Measurements from ENCODE around the gene CAMTA1.

The CAMTA1 gene

GRCh38 chr1:6962996-6963911 is 178.0 kb downstream of the CAMTA1 start:
- peak; percentile 89 for DNase-seq

- DNase-seq, result no peak
Measured at GRCh38 chr1:6963912-6964307, 178.7 kb downstream of the CAMTA1 start.

GRCh38 chr1:6965083-6965934 is 180.1 kb downstream of the CAMTA1 start:
- DNase-seq, result no peak

GRCh38 chr1:6965935-6966241 is 180.6 kb downstream of the CAMTA1 start:
- DNase-seq, result no peak

GRCh38 chr1:6966326-6966725 is 181.1 kb downstream of the CAMTA1 start:
- no peak for DNase-seq

DNA sequence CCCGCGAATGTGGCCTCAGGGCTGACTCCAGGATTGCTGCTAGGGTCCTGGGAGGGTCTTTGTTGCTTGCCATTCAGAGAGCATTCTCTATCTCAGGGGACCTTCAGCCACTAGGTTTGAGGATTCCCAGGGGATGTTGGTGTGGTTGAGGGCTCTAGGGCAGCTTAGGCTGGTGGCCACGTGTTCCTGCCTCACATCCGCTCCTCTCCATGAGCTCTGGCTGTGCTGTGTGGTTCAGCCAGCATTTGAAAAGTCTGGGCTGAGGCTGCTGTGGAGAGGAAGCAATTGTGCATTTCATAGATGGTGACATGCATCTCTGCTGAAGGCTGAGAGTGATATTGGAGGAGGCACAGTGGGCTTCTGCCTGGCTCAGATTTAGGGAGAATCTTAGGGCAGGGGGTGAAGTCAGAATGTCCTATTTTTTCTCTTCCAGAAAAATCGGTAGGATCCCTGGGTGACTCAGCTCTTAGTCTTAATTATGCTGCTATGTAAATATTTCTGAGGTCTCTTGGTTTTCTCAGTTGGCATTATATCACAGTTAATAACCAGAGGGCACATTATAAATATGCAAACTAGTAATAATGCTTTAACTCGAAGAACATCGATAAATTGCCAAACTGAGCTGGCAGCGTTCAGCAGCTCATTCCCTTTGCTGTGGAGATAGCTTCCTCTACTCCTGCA is 182.3 kb downstream of the CAMTA1 start:
- DNase-seq, result peak; percentile 50

DNA sequence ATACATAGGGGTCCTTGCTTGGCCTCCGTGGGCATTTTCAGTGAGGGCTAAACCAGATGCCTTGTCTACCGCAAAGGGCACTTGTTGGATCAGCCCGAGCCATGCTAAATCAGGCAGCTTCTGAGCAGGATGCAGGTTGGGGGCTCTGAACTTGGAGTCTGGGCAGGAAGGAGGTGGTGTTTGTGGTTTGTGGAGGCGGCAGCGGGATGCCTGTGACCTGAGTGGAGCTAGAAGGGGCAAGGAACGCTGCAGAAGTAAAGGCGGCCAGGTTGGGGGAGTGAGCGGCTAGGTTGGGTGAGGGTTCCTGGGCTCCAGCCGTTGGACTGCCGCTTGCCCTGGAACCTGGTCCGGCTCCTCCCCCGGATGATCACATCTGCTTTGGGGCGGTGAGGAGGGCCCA is 183.9 kb downstream of the CAMTA1 start:
- DNase-seq, result no peak

- no peak for DNase-seq
Measured at GRCh38 chr1:6969762-6970161, 184.5 kb downstream of the CAMTA1 start.

GRCh38 chr1:6970221-6970620 is 185.0 kb downstream of the CAMTA1 start:
- DNase-seq, result no peak

- no peak for DNase-seq
Measured at GRCh38 chr1:6971048-6971447, 185.8 kb downstream of the CAMTA1 start.

DNA sequence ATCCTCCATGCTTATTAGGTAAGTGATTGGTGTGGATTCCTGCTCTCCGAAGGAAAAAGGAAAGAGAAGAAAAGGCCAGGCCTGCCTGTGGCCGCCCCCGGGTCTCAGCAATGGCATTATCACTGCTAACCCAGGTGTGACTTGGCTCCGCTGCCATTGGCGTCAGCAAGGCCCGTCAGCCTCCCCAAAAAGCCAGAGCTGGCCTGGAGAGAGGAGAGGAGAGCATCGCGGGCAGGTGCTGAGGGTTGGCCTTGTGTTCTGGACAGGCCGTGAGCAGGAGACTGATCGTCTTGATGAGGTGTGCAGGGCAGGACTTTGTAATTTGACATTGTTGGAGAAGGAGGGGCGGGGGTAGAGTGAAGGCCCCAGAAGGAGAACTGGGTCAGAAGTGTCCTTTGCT is 186.4 kb downstream of the CAMTA1 start:
- DNase-seq, result no peak

DNA sequence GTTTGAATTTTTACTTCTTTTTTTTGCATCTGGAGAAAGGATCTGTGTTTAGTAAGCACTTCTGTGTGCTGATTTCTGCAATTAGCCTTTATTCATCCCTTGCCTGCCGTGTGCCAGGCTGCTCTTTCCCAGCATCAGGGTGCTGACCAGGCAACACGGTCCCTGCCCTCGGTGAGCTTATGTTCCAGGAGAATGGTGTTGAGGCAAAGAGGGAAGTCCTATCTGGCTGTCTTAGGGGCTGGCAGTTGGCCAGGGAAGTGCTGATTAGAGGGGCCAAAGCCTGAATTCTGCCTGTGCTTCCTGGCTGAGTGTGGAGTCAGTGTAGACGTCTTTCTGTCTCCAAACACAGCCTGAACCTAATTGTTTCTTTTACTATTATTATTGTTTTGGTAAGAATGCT is 187.1 kb downstream of the CAMTA1 start:
- no peak for DNase-seq

- DNase-seq, result no peak
Measured at GRCh38 chr1:6975331-6976043, 190.2 kb downstream of the CAMTA1 start.

DNA sequence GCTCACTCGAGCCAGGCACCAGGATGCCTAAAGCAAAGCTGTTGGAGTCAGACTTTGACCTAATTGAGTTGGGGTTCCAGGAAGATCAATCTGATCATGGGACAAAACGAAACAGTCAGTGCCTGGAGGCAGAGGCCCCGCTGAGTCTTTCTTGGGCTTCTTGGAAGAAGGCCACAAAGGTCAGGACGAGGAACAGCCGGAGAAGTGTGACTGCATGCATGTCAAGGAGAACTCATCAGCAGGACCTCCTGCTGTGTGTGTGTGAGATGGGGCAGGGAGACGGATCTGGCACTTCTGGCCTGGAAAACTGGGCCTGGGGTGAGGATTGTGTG is 190.8 kb downstream of the CAMTA1 start:
- no peak for DNase-seq

GRCh38 chr1:6979003-6979613 is 193.9 kb downstream of the CAMTA1 start:
- DNase-seq, result no peak

DNA sequence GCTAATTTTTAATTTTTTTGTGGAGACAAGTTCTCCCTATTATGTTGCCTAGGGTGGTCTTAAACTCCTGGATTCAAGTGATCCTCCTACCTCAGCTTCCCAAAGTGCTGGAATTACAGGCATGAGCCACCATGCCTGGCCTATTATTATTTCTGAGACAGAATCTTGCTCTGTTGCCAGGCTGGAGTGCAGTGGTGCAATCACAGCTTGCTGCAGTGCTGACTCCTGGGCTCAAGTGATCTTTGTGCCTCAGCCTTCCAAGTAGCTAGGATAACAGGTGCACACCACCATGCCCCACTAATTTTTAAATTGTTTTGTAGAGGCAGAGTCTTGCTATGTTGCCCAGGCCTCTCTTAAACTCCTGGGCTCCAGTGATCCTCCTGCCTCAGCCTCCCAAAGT is 196.3 kb downstream of the CAMTA1 start:
- no peak for DNase-seq

DNA sequence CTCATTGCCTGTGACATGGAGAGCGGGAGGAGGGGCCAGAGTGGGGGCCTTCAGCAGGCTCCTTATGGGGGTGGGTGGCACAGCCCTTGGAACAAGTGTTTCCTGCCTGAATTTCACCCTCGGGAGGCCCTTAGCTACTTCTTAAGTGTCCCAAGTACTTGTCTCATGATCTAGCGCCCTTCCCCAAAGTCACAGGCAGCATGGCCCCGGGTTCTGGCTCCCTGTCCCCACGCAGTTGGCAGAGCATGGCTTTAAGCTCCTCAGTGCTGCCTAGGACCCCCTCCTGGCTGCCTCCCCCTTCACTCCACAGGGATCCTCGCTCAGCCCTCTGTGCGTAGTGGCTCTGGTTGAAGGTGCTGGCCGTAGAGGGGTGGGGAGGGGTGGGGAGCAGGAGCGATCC is 197.2 kb downstream of the CAMTA1 start:
- no peak for DNase-seq

DNA sequence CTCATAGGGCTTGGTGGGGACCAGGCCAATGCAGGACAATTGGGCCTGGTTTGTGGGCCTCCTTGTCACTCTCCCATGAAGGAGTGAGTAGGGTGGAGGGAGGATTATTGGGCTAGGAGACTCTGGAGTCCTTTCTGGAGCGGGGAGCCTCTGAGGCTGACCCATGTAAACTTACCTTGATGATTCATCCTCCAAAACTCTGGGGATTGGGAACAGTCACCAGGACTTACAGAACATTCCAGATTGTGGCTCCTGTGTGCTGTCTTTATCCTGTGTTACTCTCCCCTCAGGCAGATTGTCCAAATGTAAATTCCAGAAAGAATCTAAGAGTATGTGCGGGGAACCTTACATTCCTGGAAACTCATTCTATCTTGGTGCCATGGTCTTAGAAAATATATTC is 197.6 kb downstream of the CAMTA1 start:
- no peak for DNase-seq

DNA sequence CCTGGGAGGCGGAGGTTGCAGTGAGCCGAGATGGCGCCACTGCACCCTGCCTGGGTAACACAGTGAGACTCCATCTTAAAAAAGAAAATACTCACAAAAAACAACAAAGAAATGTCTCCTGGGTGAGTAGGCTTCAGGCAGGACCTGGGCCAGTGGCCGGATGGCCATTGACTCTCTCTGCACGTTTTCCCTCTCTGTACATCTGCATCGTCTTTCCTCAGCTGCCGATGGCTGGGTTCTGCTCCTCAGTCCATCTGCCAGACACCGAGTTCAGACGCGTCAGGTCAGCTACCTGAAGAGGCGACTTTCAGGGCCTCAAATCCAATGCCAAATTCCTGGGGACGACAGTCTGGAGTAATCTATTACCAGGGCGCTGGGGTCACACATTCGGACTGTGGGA is 199.3 kb downstream of the CAMTA1 start:
- DNase-seq, result no peak

GRCh38 chr1:6984986-6985385 is 199.7 kb downstream of the CAMTA1 start:
- no peak for DNase-seq

DNA sequence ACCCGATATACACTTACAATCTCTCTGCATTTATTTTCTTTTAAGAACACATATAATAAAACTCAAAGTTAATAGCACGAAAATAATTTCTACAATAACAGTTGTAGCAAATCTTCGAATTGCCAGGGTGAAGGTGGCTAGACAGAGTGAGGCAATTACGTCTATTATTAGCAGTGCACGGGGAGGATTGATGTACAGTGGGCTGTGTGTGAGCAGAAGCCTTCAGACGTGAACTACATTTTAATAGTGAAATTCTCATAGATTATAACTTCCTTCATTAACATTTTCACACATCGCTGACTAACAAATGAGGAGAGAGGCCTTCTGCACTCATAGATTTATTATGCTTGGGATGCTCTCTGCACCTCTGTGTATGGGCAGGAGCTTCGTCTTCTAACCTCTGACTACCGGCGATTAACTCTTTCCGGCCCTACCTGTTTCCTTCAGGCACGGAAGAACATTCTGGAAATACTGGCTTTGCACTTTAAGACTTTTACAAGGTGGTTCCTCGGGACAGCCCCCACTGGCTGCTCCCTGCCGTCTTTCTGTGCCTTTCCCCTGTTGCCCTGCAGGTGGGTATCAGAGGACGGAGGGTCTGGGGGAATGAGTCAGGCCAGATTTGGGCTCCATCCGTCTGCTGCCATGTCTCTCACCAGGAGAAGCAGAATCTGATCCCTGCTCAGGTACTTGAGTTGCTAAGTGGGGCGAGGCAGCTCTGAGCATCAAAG is 200.5 kb downstream of the CAMTA1 start:
- DNase-seq, result no peak

DNA sequence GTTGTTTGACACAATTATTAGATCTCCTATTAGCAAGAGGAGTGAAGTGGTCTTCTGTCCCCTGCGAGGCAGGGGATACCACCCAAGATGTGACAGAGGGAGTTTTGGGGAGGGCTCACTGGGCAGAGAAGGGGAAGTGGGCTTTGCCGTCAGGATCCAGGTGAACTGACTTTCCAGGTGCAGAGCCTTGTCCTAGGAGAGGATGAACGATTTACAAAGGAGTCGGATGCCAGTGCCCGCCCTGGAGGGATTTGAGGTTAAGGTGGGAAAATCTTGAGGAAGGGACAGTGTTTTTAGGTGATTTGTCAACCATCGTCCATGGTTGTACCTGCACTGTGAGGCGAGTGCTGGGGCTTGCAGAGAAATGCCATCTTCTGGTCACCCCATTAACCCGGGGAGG is 201.0 kb downstream of the CAMTA1 start:
- no peak for DNase-seq

Measured in MV-4-11 (cell line).